Measurements from ENCODE around the gene BRCC3.

GRCh38 chrX:155031657-155032056 lies 39.7 kb upstream of the BRCC3 start:
- TF ChIP-seq POLR2AphosphoS5 (IDR thresholded peaks at IDR 0.05; ENCODE audit: borderline replicate concordance, low read depth, low read length) (no peak), EZH2 (IDR thresholded peaks at IDR 0.05) (no peak)
